Measurements from ENCODE around the gene VPS11.

The VPS11 gene

GRCh38 chr11:119114351-119114750 lies 46.7 kb downstream of the VPS11 start:
- no peak overlapping the region for H3K4me3 ChIP-seq (ENCODE audit: low read depth in 1 of 2, low read length in 1 of 2)
- no peak for TF ChIP-seq CTCF (IDR thresholded peaks at IDR 0.05)
- H3K4me1 ChIP-seq (ENCODE audit: control insufficient read depth in 1 of 2, insufficient read depth in 1 of 2, low read depth in 1 of 2, low read length in 1 of 2) = peaks cover 36 to 49% of the 10 kb centered on the region in 2 experiments
- H3K36me3 ChIP-seq = peaks cover 58% of the 10 kb centered on the region
- no peaks in the 10 kb centered on the region for H3K9me3 ChIP-seq
- peak overlapping the region; percentile 87 for H3K27ac ChIP-seq
- H3K27me3 ChIP-seq = no peaks in the 10 kb centered on the region

GRCh38 chr11:119115484-119116234 lies 48.0 kb downstream of the VPS11 start:
- peak overlapping the region; percentile 56 to 67 for H3K4me3 ChIP-seq (ENCODE audit: low read depth in 1 of 2, low read length in 1 of 2)
- H3K4me1 ChIP-seq (ENCODE audit: control insufficient read depth in 1 of 2, insufficient read depth in 1 of 2, low read depth in 1 of 2, low read length in 1 of 2) = peaks cover 29 to 38% of the 10 kb centered on the region in 2 experiments
- H3K9me3 ChIP-seq = no peaks in the 10 kb centered on the region
- H3K27me3 ChIP-seq = no peaks in the 10 kb centered on the region
- peaks cover 54% of the 10 kb centered on the region for H3K36me3 ChIP-seq
- peak overlapping the region; percentile 87 for H3K27ac ChIP-seq
- peak; percentile 39 for TF ChIP-seq CTCF (IDR thresholded peaks at IDR 0.05)

GRCh38 chr11:119116235-119116594 lies 48.6 kb downstream of the VPS11 start:
- Histone ChIP-seq H3K4me1 (ENCODE audit: control insufficient read depth in 1 of 2, insufficient read depth in 1 of 2, low read depth in 1 of 2, low read length in 1 of 2) (peaks cover 33 to 38% of the 10 kb centered on the region in 2 experiments), H3K27me3 (no peaks in the 10 kb centered on the region), H3K4me3 (ENCODE audit: low read depth in 1 of 2, low read length in 1 of 2) (peak overlapping the region; percentile 56 to 67), H3K36me3 (peaks cover 48% of the 10 kb centered on the region), H3K9me3 (no peaks in the 10 kb centered on the region), H3K27ac (peak overlapping the region; percentile 87)
- TF ChIP-seq CTCF (IDR thresholded peaks at IDR 0.05) = no peak

GRCh38 chr11:119116601-119117000 lies 49.0 kb downstream of the VPS11 start:
- H3K4me1 ChIP-seq (ENCODE audit: control insufficient read depth in 1 of 2, insufficient read depth in 1 of 2, low read depth in 1 of 2, low read length in 1 of 2) = peaks cover 33 to 38% of the 10 kb centered on the region in 2 experiments
- no peaks in the 10 kb centered on the region for H3K9me3 ChIP-seq
- H3K27ac ChIP-seq = peak overlapping the region; percentile 87
- no peaks in the 10 kb centered on the region for H3K27me3 ChIP-seq
- H3K36me3 ChIP-seq = peaks cover 45% of the 10 kb centered on the region
- H3K4me3 ChIP-seq (ENCODE audit: low read depth in 1 of 2, low read length in 1 of 2) = peak overlapping the region in 1 of 2 experiments; percentile 67
- no peak for TF ChIP-seq CTCF (IDR thresholded peaks at IDR 0.05)

- H3K36me3 ChIP-seq = peaks cover 39% of the 10 kb centered on the region
Observed at GRCh38 chr11:119117004-119117706, 49.5 kb downstream of the VPS11 start.

More at GRCh38 chr11:119117004-119117706, 49.5 kb downstream of the VPS11 start:
- peak overlapping the region; percentile 87 for H3K27ac ChIP-seq
- H3K4me3 ChIP-seq (ENCODE audit: low read depth in 1 of 2, low read length in 1 of 2) = no peak overlapping the region
- no peaks in the 10 kb centered on the region for H3K9me3 ChIP-seq
- TF ChIP-seq CTCF (IDR thresholded peaks at IDR 0.05) = no peak
- peaks cover 39 to 41% of the 10 kb centered on the region in 2 experiments for H3K4me1 ChIP-seq (ENCODE audit: control insufficient read depth in 1 of 2, insufficient read depth in 1 of 2, low read depth in 1 of 2, low read length in 1 of 2)
- H3K27me3 ChIP-seq = no peaks in the 10 kb centered on the region

All from neutrophil (primary cell).